Measurements from ENCODE around the gene UBE2C.
"Not testable (repeated sequence)": the region's sequence is repeated elsewhere in the genome, so short reads cannot be mapped to it uniquely, and the experiment has no call there.

Gene UBE2C

GRCh38 chr20:45812157-45813005 lies at the start of gene UBE2C:
Gene UBE2C, plus strand, starts transcription at chr20:45812644. Its CDS starts 52 bp downstream, at chr20:45812696.
- peak; percentile 99 for DNase-seq

GRCh38 chr20:45764618-45765282 lies 47.7 kb upstream of the UBE2C start:
- not testable (repeated sequence) for DNase-seq

GRCh38 chr20:45765307-45765875 lies 47.1 kb upstream of the UBE2C start:
- no peak for DNase-seq

GRCh38 chr20:45765980-45766379 lies 46.5 kb upstream of the UBE2C start:
- no peak for DNase-seq

GRCh38 chr20:45768479-45768878 lies 44.0 kb upstream of the UBE2C start:
- no peak for DNase-seq

GRCh38 chr20:45771182-45771759 lies 41.2 kb upstream of the UBE2C start:
- DNase-seq = peak; percentile 84

GRCh38 chr20:45772693-45773092 lies 39.8 kb upstream of the UBE2C start:
- no peak for DNase-seq

- no peak for DNase-seq
Measured at GRCh38 chr20:45774945-45775344, 37.5 kb upstream of the UBE2C start.

- no peak for DNase-seq
Measured at GRCh38 chr20:45775411-45775810, 37.0 kb upstream of the UBE2C start.

GRCh38 chr20:45776931-45777330 lies 35.5 kb upstream of the UBE2C start:
- DNase-seq = no peak

- DNase-seq = no peak
Measured at GRCh38 chr20:45779011-45779915, 33.2 kb upstream of the UBE2C start.

GRCh38 chr20:45780159-45780558 lies 32.3 kb upstream of the UBE2C start:
- no peak for DNase-seq

- no peak for DNase-seq
Measured at GRCh38 chr20:45781391-45781931, 31.0 kb upstream of the UBE2C start.

- DNase-seq = no peak
Measured at GRCh38 chr20:45782890-45783289, 29.6 kb upstream of the UBE2C start.

- DNase-seq = no peak
Measured at GRCh38 chr20:45783656-45784294, 28.7 kb upstream of the UBE2C start.

- no peak for DNase-seq
Measured at GRCh38 chr20:45788351-45788750, 24.1 kb upstream of the UBE2C start.

GRCh38 chr20:45792317-45793118 lies 19.9 kb upstream of the UBE2C start:
- no peak for DNase-seq

- DNase-seq = peak; percentile 28
Measured at GRCh38 chr20:45796337-45797065, 15.9 kb upstream of the UBE2C start.

GRCh38 chr20:45797510-45797909 lies 14.9 kb upstream of the UBE2C start:
- not testable (repeated sequence) for DNase-seq

GRCh38 chr20:45797955-45798354 lies 14.5 kb upstream of the UBE2C start:
- DNase-seq = not testable (repeated sequence)

All from activated CD4-positive, alpha-beta T cell treated with anti-CD3 and anti-CD28 coated beads, Interleukin-2, Interleukin-6, amounts not matched to agents 100 ng/mL and 50 ng/mL, durations not matched to agents 16 hours and 8 hours (primary cell).